HepG2 (cell line): Measurements from ENCODE around the gene ZNF749. TPM values are rescaled to one million over a fixed set of nuclear protein-coding genes. Genes with fewer than 3 reads are reported as not detected.
A peak's percentile ranks its signal among the peaks of the same experiment; 100 is the strongest.

Source experiments
- ARID2 ChIP-seq: sonication (generic); formaldehyde crosslinking; IDR thresholded peaks from 2 replicates; pipeline ENCODE4 v1.8.1; 2022; ENCODE audit warnings: mild to moderate bottlenecking, missing genetic modification reagents, borderline replicate concordance
- ARNT2 ChIP-seq: sonication (generic); formaldehyde crosslinking; IDR thresholded peaks from 2 replicates; pipeline ENCODE4 v1.8.0; 2022; ENCODE audit warnings: mild to moderate bottlenecking, low read depth, missing genetic modification reagents, moderate library complexity
- ASH2L ChIP-seq: fragments of 300-600, 200-600 bp; sonication (generic); IDR thresholded peaks from 2 replicates; pipeline ENCODE4 v1.7.0; 2017; ENCODE audit warnings: low read depth, mild to moderate bottlenecking, moderate library complexity, mixed read lengths, low read length; ENCODE audit not compliant: insufficient read length
- CBFB ChIP-seq: sonication (generic); formaldehyde crosslinking; IDR thresholded peaks from 2 replicates; pipeline ENCODE4 v1.4.0; 2020; ENCODE audit warnings: missing genetic modification reagents
- ETV6 ChIP-seq: sonication (generic); formaldehyde crosslinking; conservative IDR thresholded peaks from 2 replicates; pipeline ENCODE4 v1.4.0; 2020; ENCODE audit warnings: missing genetic modification reagents
- HDAC1 ChIP-seq: sonication (generic); formaldehyde crosslinking; IDR thresholded peaks from 2 replicates; pipeline ENCODE4 v1.5.1; 2020; ENCODE audit warnings: mild to moderate bottlenecking, missing genetic modification reagents
- ISX ChIP-seq: sonication (generic); formaldehyde crosslinking; conservative IDR thresholded peaks from 2 replicates; pipeline ENCODE4 v1.5.0; 2020; ENCODE audit warnings: missing genetic modification reagents
- SALL1 ChIP-seq: sonication (generic); formaldehyde crosslinking; IDR thresholded peaks from 2 replicates; pipeline ENCODE4 v1.8.0; 2022; ENCODE audit warnings: mild to moderate bottlenecking, missing genetic modification reagents
- ZFP37 ChIP-seq: sonication (generic); formaldehyde crosslinking; IDR thresholded peaks from 2 replicates; pipeline ENCODE4 v1.4.0; 2020; ENCODE audit warnings: missing genetic modification reagents, borderline replicate concordance
- ZNF143 ChIP-seq: sonication (generic); formaldehyde crosslinking; IDR thresholded peaks from 2 replicates; pipeline ENCODE4 v1.4.0; 2020; ENCODE audit warnings: missing genetic modification reagents
- ZNF20 ChIP-seq: sonication (generic); formaldehyde crosslinking; IDR thresholded peaks from 2 replicates; pipeline ENCODE4 v1.4.0; 2020; ENCODE audit warnings: mild to moderate bottlenecking, moderate library complexity, missing genetic modification reagents
- ZNF24 ChIP-seq: fragments of 450-650 bp; IDR thresholded peaks from 2 replicates; pipeline ENCODE4 v1.6.1; 2017; ENCODE audit warnings: antibody characterized with exemption, mild to moderate bottlenecking
- ZNF510 ChIP-seq: sonication (generic); formaldehyde crosslinking; IDR thresholded peaks from 2 replicates; pipeline ENCODE4 v1.4.0; 2020; ENCODE audit warnings: low read depth, mild to moderate bottlenecking, missing genetic modification reagents
- ZNF563 ChIP-seq: sonication (generic); formaldehyde crosslinking; IDR thresholded peaks from 2 replicates; pipeline ENCODE4 v1.8.0; 2022; ENCODE audit warnings: mild to moderate bottlenecking, moderate library complexity, missing genetic modification reagents
- ZNF740 ChIP-seq: sonication (generic); formaldehyde crosslinking; IDR thresholded peaks from 2 replicates; pipeline ENCODE4 v1.4.0; 2020; ENCODE audit warnings: missing genetic modification reagents
- polyA plus RNA-seq, 8 experiments: library from polyadenylated mRNA; depleted of rRNA in 3 of 8; stranded (reverse) in 7 of 8; unstranded in 1 of 8; fragments of >200 nt; fragmentation: Illumina TruSeq in 4 of 8; extraction: Trizol in 4 of 8; gene quantifications; 2 replicates each; pipeline versions ENCODE4 v1.2.1 to v1.2.3, GENCODE V29; 2011 to 2016; ENCODE audit warnings: low read depth in 4 of 8, missing spikeins in 1 of 8, mixed read lengths in 1 of 8; ENCODE audit not compliant: insufficient read depth in 1 of 8
- total RNA-seq, 5 experiments: library from RNA; depleted of rRNA; stranded (reverse); fragments of >200 nt; fragmentation: Illumina TruSeq; extraction: Trizol; gene quantifications; 2 replicates each; pipeline ENCODE4 v1.2.3, GENCODE V29; 2016; ENCODE audit warnings: low read depth in 1 of 5

ZNF749 gene
- total and polyA plus RNA-seq, 2 of the 13 experiments (the other 11 are each of a cell fraction or from before 2014, with no cell fraction given): 18.9 to 21.0 TPM

- TF ChIP-seq ZNF24 (no peak), ZNF563 (CRISPR knock-in tag) (no peak), ZNF510 (CRISPR knock-in tag) (no peak), ZNF740 (CRISPR knock-in tag) (no peak), ZNF143 (CRISPR knock-in tag) (peak; percentile 62; the same call in 1 of the 2 replicates), ZFP37 (CRISPR knock-in tag) (no peak), ZNF20 (CRISPR knock-in tag) (no peak), SALL1 (no peak; the same call in 1 of the 2 replicates), ISX (no peak), CBFB (CRISPR knock-in tag) (no peak), ASH2L (peak; percentile 40), ARID2 (no peak), ETV6 (CRISPR knock-in tag) (no peak), HDAC1 (CRISPR knock-in tag) (no peak), ARNT2 (CRISPR knock-in tag) (no peak)
These were observed 28.5 kb upstream of the ZNF749 start (continued) for GRCh38 chr19:57406516-57407123.
